ENCODE data around the gene SNX13.

SNX13 gene, protein sequence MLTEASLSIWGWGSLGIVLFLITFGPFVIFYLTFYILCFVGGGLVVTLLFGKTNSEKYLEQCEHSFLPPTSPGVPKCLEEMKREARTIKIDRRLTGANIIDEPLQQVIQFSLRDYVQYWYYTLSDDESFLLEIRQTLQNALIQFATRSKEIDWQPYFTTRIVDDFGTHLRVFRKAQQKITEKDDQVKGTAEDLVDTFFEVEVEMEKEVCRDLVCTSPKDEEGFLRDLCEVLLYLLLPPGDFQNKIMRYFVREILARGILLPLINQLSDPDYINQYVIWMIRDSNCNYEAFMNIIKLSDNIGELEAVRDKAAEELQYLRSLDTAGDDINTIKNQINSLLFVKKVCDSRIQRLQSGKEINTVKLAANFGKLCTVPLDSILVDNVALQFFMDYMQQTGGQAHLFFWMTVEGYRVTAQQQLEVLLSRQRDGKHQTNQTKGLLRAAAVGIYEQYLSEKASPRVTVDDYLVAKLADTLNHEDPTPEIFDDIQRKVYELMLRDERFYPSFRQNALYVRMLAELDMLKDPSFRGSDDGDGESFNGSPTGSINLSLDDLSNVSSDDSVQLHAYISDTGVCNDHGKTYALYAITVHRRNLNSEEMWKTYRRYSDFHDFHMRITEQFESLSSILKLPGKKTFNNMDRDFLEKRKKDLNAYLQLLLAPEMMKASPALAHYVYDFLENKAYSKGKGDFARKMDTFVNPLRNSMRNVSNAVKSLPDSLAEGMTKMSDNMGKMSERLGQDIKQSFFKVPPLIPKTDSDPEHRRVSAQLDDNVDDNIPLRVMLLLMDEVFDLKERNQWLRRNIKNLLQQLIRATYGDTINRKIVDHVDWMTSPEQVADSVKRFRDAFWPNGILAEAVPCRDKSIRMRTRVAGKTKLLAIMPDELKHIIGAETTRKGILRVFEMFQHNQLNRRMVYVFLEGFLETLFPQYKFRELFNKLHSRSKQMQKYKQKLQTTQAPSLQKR

DNA sequence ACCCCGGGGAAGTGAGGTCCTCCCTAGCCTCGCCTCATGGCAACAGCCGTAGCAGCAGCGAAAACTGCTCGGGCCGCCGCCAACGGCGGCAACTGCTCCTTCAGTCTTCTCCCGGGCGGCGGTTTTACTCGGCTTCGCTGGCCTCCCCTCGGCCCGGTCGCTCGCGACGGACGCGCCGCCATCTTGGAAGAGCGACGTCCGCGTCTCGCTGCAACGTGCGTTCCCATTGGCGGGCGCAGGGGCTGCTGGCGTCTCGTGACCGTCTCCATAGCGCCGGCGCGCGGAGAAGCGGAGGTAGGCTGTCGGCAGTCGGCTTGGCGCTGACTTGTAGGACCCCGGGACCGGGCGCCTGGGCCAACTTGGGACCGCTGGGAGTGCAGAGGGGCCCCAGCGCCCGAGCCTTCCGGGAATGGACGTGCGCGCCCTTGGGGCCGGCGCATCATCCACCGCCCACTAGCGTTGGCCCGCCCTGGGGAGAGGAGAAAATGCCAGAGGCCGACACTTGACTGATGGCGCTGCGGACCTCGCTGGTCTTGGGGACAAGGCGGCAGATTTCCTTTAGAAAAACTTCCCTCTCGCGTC, at the start of gene SNX13:
SNX13 (minus strand) TSS at position 193 of the 582 bp plus-strand sequence. CDS start 199 bp downstream, outside the sequence.
- peak; percentile 85 to 86 for DNase-seq (ENCODE audit: low read depth in 2 of 2)

DNA sequence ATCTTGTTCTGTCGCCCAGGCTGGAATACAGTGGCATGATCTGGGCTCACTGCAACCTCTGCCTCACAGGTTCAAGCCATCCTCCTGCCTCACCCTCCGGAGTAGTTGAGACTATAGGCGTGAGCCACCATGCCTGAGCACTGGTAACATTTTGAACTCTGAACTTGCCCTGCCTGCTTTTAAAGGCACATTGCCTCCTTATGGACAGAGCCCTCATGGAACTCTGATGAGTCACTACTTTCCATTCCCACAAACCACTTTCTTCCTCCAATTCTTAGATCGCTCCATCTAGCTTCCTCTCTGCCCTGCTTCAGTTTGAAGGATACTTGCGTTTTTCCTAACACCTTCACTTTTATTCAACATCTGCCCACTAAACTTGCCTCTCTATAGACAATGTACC, 49.3 kb upstream of the SNX13 start:
- DNase-seq (ENCODE audit: low read depth in 2 of 2) = no peak

DNA sequence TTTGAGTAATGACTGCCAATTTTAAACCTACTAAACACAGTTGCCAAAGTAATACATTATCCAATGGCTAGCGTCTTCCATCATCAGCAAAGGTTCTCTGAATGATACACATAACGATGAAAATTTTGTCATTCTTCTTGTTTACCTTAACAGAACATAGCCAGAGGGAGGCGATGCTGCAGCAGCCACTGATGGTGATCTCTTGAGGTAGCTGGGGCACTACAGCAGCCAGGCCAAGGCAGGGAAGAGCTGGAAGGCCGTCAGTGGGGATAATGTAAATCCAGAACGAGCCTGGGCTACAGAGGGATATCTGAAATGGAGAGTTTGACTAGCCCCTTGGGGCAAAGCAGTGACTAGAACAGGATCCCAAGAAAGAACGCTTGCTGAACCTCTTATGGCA, 48.6 kb upstream of the SNX13 start:
- DNase-seq (ENCODE audit: low read depth in 2 of 2) = no peak

DNA sequence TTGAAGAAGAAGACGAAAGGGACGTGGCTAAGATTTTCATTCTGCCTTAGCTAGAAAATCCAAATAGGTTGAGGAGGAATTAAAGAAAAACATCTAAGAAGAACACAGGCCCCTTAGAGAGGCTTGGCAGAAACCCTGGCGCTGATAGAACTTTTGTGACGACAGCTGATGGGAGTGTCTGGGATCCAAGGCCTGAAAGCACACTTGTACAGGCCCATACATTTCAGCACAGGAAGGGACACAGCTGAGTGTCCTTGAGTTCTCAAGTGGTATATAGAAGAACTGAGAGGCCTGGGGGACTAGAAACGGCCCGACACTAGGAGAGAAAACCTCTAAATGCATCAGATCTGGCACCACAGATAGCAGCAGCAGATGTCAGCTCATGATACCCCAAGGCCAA, 47.8 kb upstream of the SNX13 start:
- DNase-seq (ENCODE audit: low read depth in 2 of 2) = no peak

DNA sequence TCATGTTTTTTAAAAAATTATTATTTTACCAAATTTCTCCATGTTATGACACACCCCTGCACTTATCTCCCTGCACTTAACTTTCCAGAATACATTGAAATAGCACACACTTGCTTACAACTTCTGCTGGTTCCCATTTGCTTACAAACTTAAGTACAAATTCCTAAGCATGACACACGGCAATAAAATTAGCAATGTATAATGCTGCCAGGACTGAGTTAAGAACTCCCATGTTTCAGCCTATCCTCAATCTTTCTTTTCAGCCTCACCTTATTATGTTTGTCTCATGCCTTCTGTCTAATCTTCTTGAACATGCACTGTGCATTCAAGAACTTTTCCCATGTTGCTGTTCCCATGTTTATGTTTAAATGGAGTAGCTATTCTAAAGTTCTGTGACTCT, 46.6 kb upstream of the SNX13 start:
- no peak for DNase-seq (ENCODE audit: low read depth in 2 of 2)

DNA sequence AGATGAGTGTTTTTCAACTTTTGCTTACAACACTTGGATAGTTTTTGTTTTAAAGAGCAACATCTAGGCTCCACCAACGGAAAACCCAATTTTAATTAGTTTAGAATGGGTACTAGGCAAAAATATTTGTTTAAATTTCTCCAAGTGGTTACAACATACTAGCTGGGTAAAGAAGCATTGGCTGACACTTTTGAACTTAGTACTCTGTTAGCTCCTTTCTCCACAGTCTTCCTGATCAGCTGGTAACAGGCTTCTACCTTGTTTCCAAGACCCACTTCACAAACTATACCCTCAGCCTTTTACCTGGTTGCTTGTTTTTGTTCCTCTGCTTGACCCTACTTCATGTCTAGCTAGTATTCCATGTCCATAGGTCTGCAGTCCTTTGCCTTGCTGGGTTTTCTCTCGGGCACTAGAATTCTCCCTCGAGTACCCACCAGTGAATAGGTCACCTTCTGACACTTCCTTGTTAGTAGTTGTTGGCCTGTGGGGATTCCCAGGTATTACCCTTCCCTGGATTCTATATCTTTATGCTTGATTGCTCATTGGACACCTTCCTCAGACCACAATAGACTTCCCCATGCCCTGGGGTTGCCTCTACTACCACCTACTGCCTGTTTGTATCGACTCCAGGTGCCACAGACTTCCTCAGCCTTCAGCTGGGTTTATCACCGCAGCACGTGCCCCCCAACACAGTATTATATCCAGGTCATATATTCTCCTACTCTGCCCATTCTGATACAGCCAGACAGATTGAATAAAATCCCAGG, 45.4 kb upstream of the SNX13 start:
- DNase-seq (ENCODE audit: low read depth in 2 of 2) = no peak

DNA sequence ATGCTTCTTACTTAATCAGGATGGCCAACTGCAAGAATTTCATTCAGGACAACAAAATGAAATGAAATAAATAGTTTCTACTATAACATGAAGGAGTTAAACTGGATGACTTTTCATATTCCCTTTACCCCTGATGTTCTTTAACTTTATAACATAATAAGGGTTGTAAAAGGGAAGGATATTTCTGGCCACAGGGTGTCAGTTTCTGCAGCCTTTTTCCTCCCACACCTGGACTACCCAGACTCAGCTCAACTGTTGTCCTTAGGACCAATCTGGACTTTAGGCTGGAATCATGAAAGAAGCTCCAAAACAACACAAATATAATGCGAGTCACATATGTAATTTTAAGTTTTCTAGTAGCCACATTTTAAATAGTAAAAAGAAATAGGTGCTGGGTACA, 44.0 kb upstream of the SNX13 start:
- DNase-seq (ENCODE audit: low read depth in 2 of 2) = no peak

DNA sequence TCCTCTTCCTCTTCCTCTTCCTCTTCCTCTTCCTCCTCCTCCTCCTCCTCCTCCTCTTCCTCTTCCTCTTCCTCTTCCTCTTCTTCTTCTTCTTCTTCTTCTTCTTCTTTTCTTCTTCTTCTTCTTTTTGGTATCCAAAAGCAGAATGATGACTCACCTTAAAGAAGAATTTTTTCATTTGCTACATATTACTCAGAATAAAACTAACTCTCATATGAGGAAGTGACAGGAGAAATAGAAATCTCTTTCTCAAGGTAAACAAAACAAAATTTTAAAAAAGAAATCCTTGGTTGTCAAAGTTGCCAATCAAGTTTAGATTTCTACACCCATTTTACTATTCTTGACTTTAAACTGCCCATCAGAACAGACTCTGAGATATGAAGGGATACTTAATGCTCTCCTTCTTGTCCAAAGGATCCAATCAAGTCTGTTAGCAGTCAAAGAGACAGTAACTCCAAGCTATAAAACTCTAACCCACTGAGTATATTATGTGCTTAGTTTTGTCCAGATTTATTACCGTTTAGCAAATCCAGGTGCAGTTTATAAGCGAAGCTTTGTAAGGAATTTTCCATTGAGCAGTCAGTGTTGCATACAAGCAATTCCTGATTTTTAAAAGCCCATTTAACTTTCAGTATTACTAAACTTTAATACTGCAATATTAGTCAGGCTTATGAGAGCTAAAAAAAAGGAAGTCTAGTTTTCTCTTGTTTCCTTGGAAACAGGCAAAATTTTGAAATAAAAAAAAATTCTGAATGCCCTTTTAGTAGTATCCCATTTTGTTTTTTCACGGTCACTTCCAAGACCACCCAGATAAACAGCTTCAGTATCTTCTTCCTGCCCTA, 43.1 kb upstream of the SNX13 start:
- no peak for DNase-seq (ENCODE audit: low read depth in 2 of 2)

DNA sequence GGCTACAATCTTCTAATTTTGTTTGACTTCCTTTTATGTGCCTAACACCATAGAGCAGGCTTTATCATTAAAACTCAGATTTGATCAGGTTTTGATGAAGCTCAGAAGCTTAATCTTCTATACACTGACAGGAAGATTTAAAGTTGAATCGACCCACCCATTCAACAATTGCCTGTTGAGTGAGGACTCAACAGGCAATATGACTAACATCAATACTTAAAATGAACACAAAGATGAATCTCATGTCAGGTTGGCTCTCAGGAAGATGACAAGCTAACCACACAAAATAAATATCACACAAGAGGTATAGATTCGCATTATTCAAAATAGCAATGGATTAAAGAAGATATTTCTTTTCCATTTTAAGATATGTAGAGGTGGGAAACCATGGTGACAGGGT, 36.7 kb upstream of the SNX13 start:
- DNase-seq (ENCODE audit: low read depth in 2 of 2) = no peak

DNA sequence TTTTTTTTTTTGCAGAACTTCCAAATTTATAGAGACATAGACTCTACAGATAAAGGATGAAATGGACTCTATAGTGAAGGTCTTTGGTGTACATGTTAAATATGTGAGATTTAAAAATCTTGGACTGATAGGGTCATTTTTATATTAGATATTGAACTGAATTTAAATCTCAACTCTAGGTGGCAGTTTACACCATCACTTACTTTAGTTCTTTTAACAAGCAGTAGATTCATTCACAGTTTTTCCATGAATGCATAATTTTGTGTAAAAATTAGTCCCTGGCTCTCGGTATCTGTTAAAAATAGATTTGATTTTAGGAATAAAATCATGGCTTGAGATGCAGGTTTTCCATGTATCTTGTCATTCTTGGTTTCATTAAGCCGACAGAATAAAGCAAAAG, 31.1 kb upstream of the SNX13 start:
- no peak for DNase-seq (ENCODE audit: low read depth in 2 of 2)

DNA sequence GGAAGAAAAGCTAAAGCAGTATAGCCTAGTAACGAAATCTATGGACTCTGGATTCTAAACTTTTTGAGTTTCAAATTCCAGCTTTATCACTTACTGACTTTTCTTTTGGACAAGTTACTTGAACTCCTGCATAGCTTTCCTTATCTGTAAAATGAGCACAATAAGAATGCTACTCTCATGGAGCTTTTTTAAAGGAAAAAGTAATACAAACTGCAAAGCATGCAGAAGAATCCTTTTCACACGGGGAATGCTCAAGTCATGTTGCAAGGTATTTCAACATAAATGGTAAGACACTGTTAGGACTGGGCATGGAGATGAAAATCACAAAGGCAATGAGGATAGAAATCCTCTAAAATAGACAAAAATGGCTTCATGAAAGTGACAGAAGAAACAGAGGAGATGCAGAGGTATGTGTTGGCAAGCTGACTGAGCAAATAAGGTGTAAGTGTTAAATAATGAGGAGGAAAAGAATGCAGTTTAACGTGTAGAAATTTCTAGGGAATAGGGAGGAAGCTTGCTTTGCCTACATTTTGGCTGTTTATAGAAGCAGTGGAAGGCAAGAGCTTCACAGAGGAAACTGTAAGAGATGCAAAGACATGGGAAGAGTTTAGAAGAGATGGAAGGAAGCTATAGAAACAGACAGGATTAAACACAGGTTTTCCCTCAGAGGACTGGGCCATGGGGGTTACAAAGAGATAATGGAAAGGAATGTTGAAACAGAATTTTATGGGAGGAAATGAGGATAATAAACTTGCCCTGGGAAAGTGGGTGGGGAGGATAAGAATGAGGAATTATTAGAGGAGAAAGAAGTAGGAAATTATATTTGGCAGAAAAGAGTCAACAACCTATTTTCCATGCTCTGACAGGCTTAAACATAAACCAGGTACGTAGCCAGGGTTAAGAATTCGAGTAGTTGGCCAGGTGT, 28.8 kb upstream of the SNX13 start:
- DNase-seq (ENCODE audit: low read depth in 2 of 2) = no peak

DNA sequence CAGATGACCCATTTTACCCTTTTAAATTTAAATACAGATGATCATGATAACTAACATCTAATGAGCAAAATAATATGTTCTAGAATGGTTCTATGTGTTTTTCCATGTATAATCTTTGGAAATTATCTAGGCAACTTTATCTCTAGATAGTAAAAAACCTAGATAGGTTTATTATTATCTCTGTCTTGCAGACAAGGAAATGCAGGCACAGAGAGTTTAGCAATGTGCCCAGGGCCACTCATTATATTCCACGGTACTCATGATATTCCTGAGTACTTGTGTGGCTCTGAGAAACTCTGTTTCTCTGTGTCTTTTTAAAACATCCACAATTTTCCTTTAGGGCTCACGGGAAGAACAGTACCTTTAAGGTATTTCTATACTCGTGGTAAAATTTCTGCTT, 26.4 kb upstream of the SNX13 start:
- DNase-seq (ENCODE audit: low read depth in 2 of 2) = no peak

DNA sequence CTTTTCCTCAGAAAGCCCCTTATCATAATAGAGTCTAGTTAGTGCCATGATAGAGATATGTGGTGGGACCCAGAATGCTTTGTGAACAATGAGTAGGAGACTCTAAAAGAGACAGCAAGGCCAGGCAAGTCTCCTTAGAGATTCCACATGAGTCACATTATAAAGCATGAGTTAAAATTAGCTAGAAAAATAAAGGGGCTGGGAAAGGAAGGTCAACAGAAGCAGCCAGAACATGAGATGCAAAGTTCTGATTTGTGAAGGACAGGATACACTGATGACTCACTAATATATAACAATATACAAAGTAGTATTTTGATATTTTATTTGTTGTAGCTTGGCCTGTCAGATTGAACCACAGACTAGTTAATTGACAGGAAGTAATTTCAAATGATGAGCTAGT, 25.3 kb upstream of the SNX13 start:
- no peak for DNase-seq (ENCODE audit: low read depth in 2 of 2)

DNA sequence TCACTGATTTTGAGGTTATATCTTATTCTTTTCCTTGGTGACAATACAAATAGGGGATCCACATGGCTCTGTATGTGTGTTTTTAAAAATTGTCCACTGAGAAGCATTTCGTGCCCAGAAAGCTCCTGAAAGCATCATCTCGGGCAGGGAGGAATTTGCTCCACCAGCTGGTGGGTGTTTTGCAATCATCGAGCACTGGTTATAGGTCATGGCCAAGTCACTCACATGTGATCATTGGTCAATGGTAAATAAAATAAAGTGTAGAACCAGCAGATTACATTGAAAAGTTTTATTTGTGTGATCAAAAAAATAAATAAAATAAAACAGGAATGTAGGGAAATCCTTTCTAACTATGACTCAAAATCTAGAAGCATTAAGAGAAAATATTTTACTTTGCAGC, 23.0 kb upstream of the SNX13 start:
- no peak for DNase-seq (ENCODE audit: low read depth in 2 of 2)

DNA sequence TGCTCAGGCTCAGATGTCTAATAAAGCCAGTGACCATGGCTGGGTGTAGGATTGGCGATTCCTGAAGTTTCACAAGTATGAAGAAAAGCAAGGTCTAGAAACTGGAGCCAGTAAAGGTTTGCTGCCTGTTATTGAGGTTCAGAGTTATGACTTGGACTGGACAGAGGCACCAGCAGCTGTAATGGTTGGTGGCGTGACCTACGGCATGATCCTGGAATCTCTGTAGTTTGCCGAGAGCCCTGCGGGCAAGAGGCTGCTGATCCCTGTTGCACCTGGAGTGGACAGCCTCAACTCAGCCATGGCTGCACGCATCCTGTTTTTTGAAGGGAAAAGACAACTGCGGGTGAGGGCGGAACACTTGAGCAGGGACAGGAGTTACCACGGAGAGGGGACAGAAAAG, 22.4 kb upstream of the SNX13 start:
- DNase-seq (ENCODE audit: low read depth in 2 of 2) = no peak

DNA sequence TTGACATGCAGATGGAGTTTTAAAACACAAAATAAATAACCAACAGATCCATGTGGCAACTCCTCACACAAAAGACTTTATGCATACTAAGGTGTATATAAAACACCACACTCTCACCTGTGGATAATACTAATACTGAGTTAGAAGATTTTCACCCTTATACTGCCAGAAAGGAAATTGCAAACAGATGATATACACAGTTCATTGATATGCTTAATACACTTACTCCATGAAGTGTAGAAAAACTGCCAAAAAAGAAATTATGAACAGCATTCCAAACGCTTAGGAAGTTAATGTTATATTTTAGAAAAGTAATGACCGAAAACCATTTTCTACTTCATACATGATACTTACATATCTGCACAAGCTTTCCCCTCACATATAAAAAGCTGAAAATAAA, 17.6 kb upstream of the SNX13 start:
- no peak for DNase-seq (ENCODE audit: low read depth in 2 of 2)

DNA sequence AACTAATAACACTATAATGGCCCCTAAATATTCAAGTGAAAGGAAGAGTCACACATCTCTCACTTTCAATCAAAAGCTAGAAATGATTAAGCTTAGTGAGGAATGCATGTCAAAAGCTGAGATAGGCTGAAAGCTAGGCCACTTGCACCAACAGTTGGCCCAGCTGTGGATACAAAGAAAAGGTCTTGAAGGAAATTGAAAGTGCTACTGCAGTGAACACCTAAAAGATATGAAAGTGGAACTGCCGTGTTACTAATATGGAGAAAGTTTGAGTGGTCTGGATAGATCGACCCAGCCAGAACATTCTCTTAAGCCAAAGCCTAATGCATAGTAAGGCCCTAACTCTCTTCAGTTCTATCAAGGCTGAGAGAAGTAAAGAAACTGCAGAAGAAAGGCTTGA, 12.1 kb upstream of the SNX13 start:
- DNase-seq (ENCODE audit: low read depth in 2 of 2) = no peak

DNA sequence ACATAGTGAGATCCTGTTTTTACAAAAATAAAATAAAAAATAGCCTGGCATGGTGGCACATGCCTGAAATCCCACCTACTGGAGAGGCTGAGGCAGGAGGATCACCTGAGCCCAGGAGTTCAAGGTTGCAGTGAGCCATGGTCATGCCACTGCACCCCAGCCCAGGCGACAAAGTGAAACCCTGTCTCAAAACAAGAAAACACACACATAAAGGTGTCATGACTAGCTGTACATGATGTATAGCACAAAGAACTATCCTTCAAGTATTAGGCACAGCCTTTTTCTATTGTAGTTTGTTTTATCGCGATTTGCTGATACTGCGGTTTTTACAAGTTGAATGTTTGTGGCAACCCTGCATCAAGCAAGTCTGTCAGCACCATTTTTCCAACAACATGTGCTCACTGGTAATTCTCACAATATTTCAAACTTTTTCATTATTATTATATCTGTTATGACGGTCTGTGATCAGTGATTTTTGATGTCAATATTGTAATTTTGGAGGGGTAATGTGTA, 11.5 kb upstream of the SNX13 start:
- no peak for DNase-seq (ENCODE audit: low read depth in 2 of 2)

DNA sequence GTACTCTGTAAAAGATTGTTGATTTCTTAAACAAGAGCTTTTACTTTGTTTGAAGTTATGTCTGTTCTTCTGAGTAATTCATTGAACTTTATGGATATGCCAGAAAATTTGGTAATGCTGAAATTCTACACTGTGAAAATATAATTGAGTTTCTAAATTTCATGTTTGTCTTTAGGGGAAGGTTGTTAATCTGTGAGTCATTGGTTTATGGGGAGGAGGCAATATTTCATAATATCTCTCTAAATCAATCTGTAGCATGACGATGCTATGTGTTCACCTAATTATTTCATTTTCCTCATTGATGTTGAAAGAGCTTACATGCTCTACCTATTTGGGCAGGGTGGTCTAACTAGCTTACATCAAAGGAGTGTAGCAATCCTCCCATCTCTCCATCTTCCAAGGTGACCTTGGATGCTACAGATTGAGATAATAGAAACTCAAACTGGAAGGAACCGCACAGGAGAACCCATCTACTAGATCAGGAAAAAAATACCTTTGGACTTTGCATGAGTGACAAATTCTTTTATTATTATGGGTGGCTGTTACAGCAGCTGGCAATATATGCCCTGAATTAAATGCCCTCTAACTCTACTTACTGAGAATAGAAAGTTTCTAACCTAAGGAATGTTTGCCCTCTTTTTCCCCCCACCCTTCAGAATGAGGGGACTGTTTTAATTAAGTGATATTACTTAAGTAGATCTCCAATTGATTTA, 8.4 kb upstream of the SNX13 start:
- no peak for DNase-seq (ENCODE audit: low read depth in 2 of 2)

Data from stimulated activated CD8-positive, alpha-beta memory T cell treated with anti-CD3 and anti-CD28 coated beads, Interleukin-2, amount 100 ng/mL, for 48 hours (primary cell).